HepG2 (cell line): ENCODE results near the gene FAM174B. TPM values are rescaled to one million over a fixed set of nuclear protein-coding genes. Genes with fewer than 3 reads are reported as not detected.

Experiments
- ATAC-seq: fragments of 200-7000 bp; cut with Tn5 transposase; 3 replicates; pipeline ENCODE4 v1.9.1; 2020; ENCODE audit warnings: mild to moderate bottlenecking, moderate library complexity
- BruUV-seq: library from RNA; stranded (reverse); fragments of 400-500 nt; replicated peaks from 2 replicates; lab custom pipeline; 2021; lab: Mats Ljungman, UMichigan
- CTCF ChIA-PET: fragments of 300-600 bp; formaldehyde crosslinking; extraction: SDS; loops from one replicate; lab custom pipeline; 2021; ENCODE audit warnings: low total read pairs, inconsistent platforms, low intra/inter-chr PET ratio; lab: Yijun Ruan, JAX
- POLR2A ChIA-PET: fragments of 350-600 bp; sonication (Branson Sonifier 250); formaldehyde crosslinking; loops from one replicate; lab custom pipeline; 2020; ENCODE audit warnings: antibody characterized with exemption, inconsistent platforms; lab: Yijun Ruan, JAX
- DNase-seq: peaks from one replicate; pipeline ENCODE4 v3.0.0-alpha.2; 2015; ENCODE audit warnings: low spot score
- FAIRE-seq: peaks from 3 replicates; lab custom pipeline; 2011; peaks lifted over from hg19 to GRCh38; lab: Jason Lieb, UNC
- H2AFZ ChIP-seq: one replicate; pipeline ENCODE4 v1.6.1; 2011; ENCODE audit warnings: low read length, inconsistent platforms
- H3K27ac ChIP-seq: fragments of 300-600 bp; 3 replicates; pipeline ENCODE4 v1.8.0; 2011; ENCODE audit warnings: mixed run types, mild to moderate bottlenecking, mixed read lengths, low read length, inconsistent platforms; ENCODE audit not compliant: insufficient read depth; ENCODE audit errors: extremely low read length
- H3K27me3 ChIP-seq, 2 experiments: fragments of 200-600 bp in 1 of 2; 2 replicates in 1 of 2; 3 replicates in 1 of 2; pipeline versions ENCODE4 v1.6.0 to v1.8.0; 2011; ENCODE audit warnings: low read length in 2 of 2, mild to moderate bottlenecking in 2 of 2, moderate library complexity in 2 of 2, inconsistent platforms in 1 of 2; ENCODE audit not compliant: insufficient read depth in 2 of 2, control insufficient read depth in 1 of 2
- H3K36me3 ChIP-seq, 2 experiments: fragments of 200-600 bp in 1 of 2; replicated peaks in 1 of 2; 2 replicates in 1 of 2; 3 replicates in 1 of 2; pipeline versions ENCODE4 v1.5.1 to v1.8.0; 2011; ENCODE audit warnings: low read length in 2 of 2, inconsistent platforms in 1 of 2; ENCODE audit not compliant: insufficient read depth in 2 of 2, control insufficient read depth in 1 of 2
- H3K4me1 ChIP-seq: 2 replicates; pipeline ENCODE4 v1.5.1; 2012; ENCODE audit warnings: low read length, inconsistent platforms; ENCODE audit not compliant: insufficient read depth
- H3K4me2 ChIP-seq: 2 replicates; pipeline ENCODE4 v1.6.0; 2011; ENCODE audit warnings: low read depth, low read length, inconsistent platforms
- H3K4me3 ChIP-seq, 3 experiments: fragments of 200-600 bp in 1 of 3; sonication (generic), shearing (Covaris generic) in 1 of 3; replicated peaks in 1 of 3; 2 replicates each; pipeline ENCODE4 v1.5.1; 2011 to 2016; ENCODE audit warnings: low read length in 3 of 3, inconsistent platforms in 2 of 3, low read depth in 2 of 3, mild to moderate bottlenecking in 2 of 3, control low read depth in 1 of 3, mixed read lengths in 1 of 3; ENCODE audit not compliant: insufficient read depth in 1 of 3
- H3K79me2 ChIP-seq: one replicate; pipeline ENCODE4 v1.6.1; 2011; ENCODE audit warnings: low read length, inconsistent platforms; ENCODE audit not compliant: insufficient read depth
- H3K9ac ChIP-seq: 2 replicates; pipeline ENCODE4 v1.6.0; 2011; ENCODE audit warnings: mild to moderate bottlenecking, low read depth, low read length, inconsistent platforms; ENCODE audit not compliant: insufficient read depth
- H3K9me3 ChIP-seq: 2 replicates; pipeline ENCODE4 v1.5.1; 2012; ENCODE audit warnings: mild to moderate bottlenecking, low read length
- H4K20me1 ChIP-seq: 2 replicates; pipeline ENCODE4 v1.6.0; 2011; ENCODE audit warnings: inconsistent platforms, mild to moderate bottlenecking, low read length, moderate library complexity; ENCODE audit not compliant: insufficient read depth
- BRCA1 ChIP-seq: sonication (generic); formaldehyde crosslinking; IDR thresholded peaks from 2 replicates; pipeline ENCODE4 v1.4.0; 2020; ENCODE audit warnings: missing genetic modification reagents
- POGZ ChIP-seq: sonication (generic); formaldehyde crosslinking; IDR thresholded peaks from 2 replicates; pipeline ENCODE4 v1.4.0; 2020; ENCODE audit warnings: mild to moderate bottlenecking, missing genetic modification reagents
- STAT6 ChIP-seq: sonication (generic); formaldehyde crosslinking; IDR thresholded peaks from 2 replicates; pipeline ENCODE4 v1.4.0; 2020; ENCODE audit warnings: missing genetic modification reagents, mild to moderate bottlenecking, borderline replicate concordance
- ZBTB39 ChIP-seq: sonication (generic); formaldehyde crosslinking; IDR thresholded peaks from 2 replicates; pipeline ENCODE4 v1.5.0; 2020; ENCODE audit warnings: missing genetic modification reagents
- ZNF335 ChIP-seq: sonication (generic); formaldehyde crosslinking; IDR thresholded peaks from 2 replicates; pipeline ENCODE4 v1.4.0; 2020; ENCODE audit warnings: missing genetic modification reagents
- whole genome bisulfite sequencing: methylation state at CpG from one replicate; pipeline ENCODE4 v1.1.6; 2017; ENCODE audit warnings: low lambda C conversion rate; 5-methylcytosine and 5-hydroxymethylcytosine counted together
- in situ Hi-C: cut with HindIII; loops from 2 replicates; pipeline ENCODE4 v1.10.0; 2017; ENCODE audit warnings: low pct_unique_long_range_greater_than_20kb; ENCODE audit not compliant: extremely low pct_ligation_motif_present
- intact Hi-C: fragments of 100-400 bp; cut with micrococcal nuclease; formaldehyde crosslinking; loops from one replicate; pipeline ENCODE4 v1.10.0; 2022; ENCODE audit not compliant: unreplicated experiment
- polyA plus RNA-seq, 8 experiments: library from polyadenylated mRNA; depleted of rRNA in 3 of 8; stranded (reverse) in 7 of 8; unstranded in 1 of 8; fragments of >200 nt; fragmentation: Illumina TruSeq in 4 of 8; extraction: Trizol in 4 of 8; gene quantifications; 2 replicates each; pipeline versions ENCODE4 v1.2.1 to v1.2.3, GENCODE V29; 2011 to 2016; ENCODE audit warnings: low read depth in 4 of 8, missing spikeins in 1 of 8, mixed read lengths in 1 of 8; ENCODE audit not compliant: insufficient read depth in 1 of 8
- total RNA-seq, 5 experiments: library from RNA; depleted of rRNA; stranded (reverse); fragments of >200 nt; fragmentation: Illumina TruSeq; extraction: Trizol; gene quantifications; 2 replicates each; pipeline ENCODE4 v1.2.3, GENCODE V29; 2016; ENCODE audit warnings: low read depth in 1 of 5

Gene FAM174B
- total and polyA plus RNA-seq, 2 of the 13 experiments (the other 11 are each of a cell fraction or from before 2014, with no cell fraction given): 0.90 to 2.1 TPM

GRCh38 chr15:92580521-92580920, 75.1 kb downstream of the FAM174B start (continued):
- TF ChIP-seq ZBTB39 (no peak), POGZ (CRISPR knock-in tag) (no peak)
- TF ChIP-seq, all 625 proteins: peak for 0

GRCh38 chr15:92579931-92580470, 75.6 kb downstream of the FAM174B start:
- H3K4me2 ChIP-seq: no peak overlapping the region
- no peaks in the 10 kb centered on the region for H3K4me1 ChIP-seq
- no peaks in the 10 kb centered on the region for H4K20me1 ChIP-seq
- ATAC-seq: no peak
- no peak for FAIRE-seq
- in situ Hi-C loops: no loop called here
- H3K36me3 ChIP-seq: no peaks in the 10 kb centered on the region
- no peak for TF ChIP-seq ZNF335
- TF ChIP-seq BRCA1 (CRISPR knock-in tag): no peak
- TF ChIP-seq STAT6: no peak
- peaks cover 6 to 70% of the 10 kb centered on the region in 2 experiments; a peak in 4 of 5 replicates for H3K27me3 ChIP-seq
- no peak overlapping the region for H3K9ac ChIP-seq
- 24% methylated on average over 14 of the region's 15 CpGs for WGBS
- no peak overlapping the region for H2AFZ ChIP-seq
- DNase-seq: no peak
- H3K79me2 ChIP-seq: no peaks in the 10 kb centered on the region
- intact Hi-C loops: no loop called here
- no peak overlapping the region for H3K4me3 ChIP-seq
- POLR2A ChIA-PET: no interaction called here
- peaks cover 8% of the 10 kb centered on the region for H3K9me3 ChIP-seq
- BruUV-seq: no TSS peak
- CTCF ChIA-PET: no interaction called here
- no peak overlapping the region for H3K27ac ChIP-seq
